Dendritic cell treated with granulocyte-macrophage colony-stimulating factor and Interleukin-4, amounts not matched to agents 40 ng/mL and 50 ng/mL, for 4 days (primary cell): ENCODE data around the gene MTX3.

Experiments used
- H3K27ac Mint-ChIP-seq: one replicate; pipeline ENCODE4 v1.8.0; 2022; ENCODE audit warnings: mild to moderate bottlenecking, mixed read lengths
- H3K27me3 Mint-ChIP-seq: one replicate; pipeline ENCODE4 v1.8.0; 2022; ENCODE audit warnings: mild to moderate bottlenecking, mixed read lengths
- H3K36me3 Mint-ChIP-seq: one replicate; pipeline ENCODE4 v1.8.0; 2022; ENCODE audit warnings: low read depth, mixed read lengths
- H3K4me1 Mint-ChIP-seq: one replicate; pipeline ENCODE4 v1.8.0; 2022; ENCODE audit warnings: low read depth, mixed read lengths
- H3K4me3 Mint-ChIP-seq: one replicate; pipeline ENCODE4 v1.8.0; 2022; ENCODE audit warnings: mild to moderate bottlenecking, moderate library complexity, mixed read lengths
- H3K9me3 Mint-ChIP-seq: one replicate; pipeline ENCODE4 v1.8.0; 2022; ENCODE audit warnings: mixed read lengths
- intact Hi-C: fragments of 100-400 bp; cut with micrococcal nuclease; formaldehyde crosslinking; loops from one replicate; pipeline ENCODE4 v1.15.0; 2022

Gene MTX3

DNA sequence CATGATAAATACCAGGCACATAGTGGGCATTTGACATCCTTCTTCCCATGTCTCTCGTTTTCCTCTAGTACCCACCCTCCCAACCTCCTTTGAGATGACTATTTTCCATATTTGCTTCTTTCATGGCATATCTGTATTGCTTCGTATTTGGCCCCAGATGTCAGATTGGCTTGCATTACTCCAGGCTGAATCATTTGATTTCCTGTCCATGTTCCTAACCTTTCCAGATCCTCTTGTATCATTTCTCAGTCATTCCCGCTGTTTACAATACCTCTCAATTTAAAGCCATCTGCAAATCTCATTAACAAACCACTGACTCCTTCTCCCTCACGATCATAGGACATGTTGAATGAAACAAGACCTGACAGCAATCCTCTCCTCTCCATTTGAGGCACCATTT, 19.9 kb downstream of the MTX3 start:
- H3K9me3 Mint-ChIP-seq = no peaks in the 10 kb centered on the region
- no peak overlapping the region for H3K27ac Mint-ChIP-seq
- peaks cover 6% of the 10 kb centered on the region for H3K36me3 Mint-ChIP-seq
- peaks cover 20% of the 10 kb centered on the region for H3K27me3 Mint-ChIP-seq
- no peak overlapping the region for H3K4me3 Mint-ChIP-seq
- H3K4me1 Mint-ChIP-seq = no peaks in the 10 kb centered on the region
- intact Hi-C loops = no loop called here

DNA sequence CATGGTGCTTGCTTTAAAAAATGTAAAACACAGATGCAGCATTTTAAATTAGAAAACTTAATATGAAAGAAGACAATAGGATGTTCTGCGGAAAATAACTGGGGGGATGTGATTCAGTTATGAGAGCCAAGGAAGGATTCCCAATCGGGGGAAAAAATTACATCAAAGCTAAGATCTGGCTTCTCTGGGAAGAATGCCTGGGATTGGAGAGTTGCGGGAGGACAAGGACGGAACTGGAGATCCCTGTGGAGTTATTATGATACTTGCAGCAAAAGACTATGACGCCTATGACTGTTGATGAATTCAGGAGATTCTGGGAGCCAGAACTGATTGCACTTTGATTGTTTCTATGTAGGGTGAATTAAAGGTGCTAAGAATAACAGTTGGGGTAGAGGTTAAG, 24.6 kb downstream of the MTX3 start:
- Mint-ChIP-seq H3K27ac (no peak overlapping the region), H3K36me3 (no peaks in the 10 kb centered on the region), H3K9me3 (no peaks in the 10 kb centered on the region), H3K4me3 (no peak overlapping the region), H3K27me3 (peaks cover 24% of the 10 kb centered on the region), H3K4me1 (peaks cover 15% of the 10 kb centered on the region)
- intact Hi-C loops = no loop called here

DNA sequence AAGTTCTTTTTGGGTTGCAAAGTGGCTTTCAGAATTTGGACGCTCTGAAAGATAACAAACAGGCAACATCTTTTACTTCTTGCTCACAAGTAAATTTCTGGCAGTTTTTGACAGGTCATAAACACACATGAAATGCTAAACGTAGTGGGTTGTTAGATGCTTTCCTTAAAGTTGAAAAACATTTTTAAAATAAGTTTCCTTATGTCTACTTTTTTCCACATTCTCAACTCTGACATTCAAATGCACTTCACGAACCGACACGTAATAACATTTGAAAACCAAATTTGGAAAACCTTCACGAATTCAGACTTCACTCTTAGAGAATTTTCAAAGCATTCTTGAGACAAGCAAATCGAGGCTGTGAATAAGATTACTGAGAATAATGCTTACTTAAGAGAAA, 26.9 kb downstream of the MTX3 start:
- intact Hi-C loops = no loop called here
- Mint-ChIP-seq H3K36me3 (no peaks in the 10 kb centered on the region), H3K4me1 (peaks cover 17% of the 10 kb centered on the region), H3K9me3 (no peaks in the 10 kb centered on the region), H3K27me3 (peaks cover 17% of the 10 kb centered on the region), H3K4me3 (no peak overlapping the region), H3K27ac (no peak overlapping the region)

DNA sequence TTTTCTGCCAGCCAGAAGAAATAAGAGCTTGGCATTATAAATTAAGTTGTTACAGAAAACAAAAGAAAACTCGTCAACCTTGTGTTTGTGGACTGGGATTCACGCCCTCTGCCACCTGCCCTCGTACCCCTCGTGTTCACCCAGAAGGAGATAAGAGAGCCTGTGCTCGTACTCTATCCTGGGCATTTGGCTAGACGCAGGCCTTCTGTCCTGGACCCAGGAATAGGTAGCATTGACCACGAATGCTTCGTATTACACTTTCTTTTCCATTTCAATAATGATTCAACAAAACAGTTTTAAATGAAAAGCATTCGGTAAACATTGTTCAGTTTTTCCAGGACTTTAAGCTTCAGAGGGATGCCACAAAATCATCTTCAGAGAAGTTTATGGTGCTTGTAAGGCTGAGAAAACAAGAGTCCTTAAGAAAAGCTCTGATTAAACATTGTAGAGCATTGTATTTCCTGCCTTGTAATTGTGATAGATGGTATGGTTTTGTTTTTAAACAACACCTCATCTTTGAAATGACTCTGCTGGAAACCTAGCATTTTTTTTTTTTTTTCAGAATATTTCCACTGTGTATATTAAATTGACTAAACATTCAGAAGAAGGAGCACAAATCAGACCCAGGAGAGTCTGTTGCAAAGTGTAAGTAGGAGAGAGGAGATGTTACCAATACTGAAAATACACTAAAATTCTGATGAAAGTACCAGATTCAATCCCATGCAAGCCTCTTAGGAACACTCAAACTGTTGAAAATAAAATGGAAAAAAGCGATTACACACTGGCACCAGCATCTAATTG, 27.6 kb downstream of the MTX3 start:
- no peak overlapping the region for H3K27ac Mint-ChIP-seq
- H3K27me3 Mint-ChIP-seq = peaks cover 17% of the 10 kb centered on the region
- peaks cover 17% of the 10 kb centered on the region for H3K4me1 Mint-ChIP-seq
- intact Hi-C loops = no loop called here
- H3K4me3 Mint-ChIP-seq = no peak overlapping the region
- no peaks in the 10 kb centered on the region for H3K9me3 Mint-ChIP-seq
- no peaks in the 10 kb centered on the region for H3K36me3 Mint-ChIP-seq

DNA sequence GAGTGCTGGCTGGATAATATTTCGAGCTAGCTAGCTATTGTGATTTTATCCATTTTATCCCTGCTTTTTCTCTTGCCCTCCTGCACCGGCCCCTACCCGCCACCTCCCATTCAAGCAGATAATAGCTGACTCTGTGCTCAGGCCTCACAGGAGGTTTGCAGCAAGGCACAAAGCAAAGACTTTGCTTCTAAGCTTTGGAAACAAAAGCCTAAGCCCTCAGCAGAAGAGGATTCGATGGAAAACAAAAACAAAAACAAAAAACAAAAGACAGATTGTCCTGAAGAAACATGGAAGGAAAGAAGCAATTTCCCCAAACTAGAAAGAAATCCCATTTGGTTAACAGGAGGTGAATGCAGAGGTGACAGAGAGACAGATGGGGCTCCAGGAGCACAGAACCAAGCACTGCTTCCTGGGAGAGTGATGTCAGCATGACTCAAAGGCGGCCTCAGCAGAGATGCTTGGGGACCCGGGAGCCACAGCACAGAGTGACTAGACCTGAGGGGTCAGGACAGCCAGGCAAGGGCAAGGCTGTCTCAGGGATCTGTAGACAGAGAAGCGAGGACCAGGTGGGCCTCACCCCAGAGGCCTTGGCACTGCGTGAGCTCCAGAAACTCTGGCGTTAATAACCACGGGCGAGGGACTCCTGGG, 28.4 kb downstream of the MTX3 start:
- H3K9me3 Mint-ChIP-seq = no peaks in the 10 kb centered on the region
- intact Hi-C loops = no loop called here
- peaks cover 14% of the 10 kb centered on the region for H3K27me3 Mint-ChIP-seq
- peak overlapping the region; percentile 73 for H3K27ac Mint-ChIP-seq
- H3K4me3 Mint-ChIP-seq = no peak overlapping the region
- peaks cover 17% of the 10 kb centered on the region for H3K4me1 Mint-ChIP-seq
- no peaks in the 10 kb centered on the region for H3K36me3 Mint-ChIP-seq

DNA sequence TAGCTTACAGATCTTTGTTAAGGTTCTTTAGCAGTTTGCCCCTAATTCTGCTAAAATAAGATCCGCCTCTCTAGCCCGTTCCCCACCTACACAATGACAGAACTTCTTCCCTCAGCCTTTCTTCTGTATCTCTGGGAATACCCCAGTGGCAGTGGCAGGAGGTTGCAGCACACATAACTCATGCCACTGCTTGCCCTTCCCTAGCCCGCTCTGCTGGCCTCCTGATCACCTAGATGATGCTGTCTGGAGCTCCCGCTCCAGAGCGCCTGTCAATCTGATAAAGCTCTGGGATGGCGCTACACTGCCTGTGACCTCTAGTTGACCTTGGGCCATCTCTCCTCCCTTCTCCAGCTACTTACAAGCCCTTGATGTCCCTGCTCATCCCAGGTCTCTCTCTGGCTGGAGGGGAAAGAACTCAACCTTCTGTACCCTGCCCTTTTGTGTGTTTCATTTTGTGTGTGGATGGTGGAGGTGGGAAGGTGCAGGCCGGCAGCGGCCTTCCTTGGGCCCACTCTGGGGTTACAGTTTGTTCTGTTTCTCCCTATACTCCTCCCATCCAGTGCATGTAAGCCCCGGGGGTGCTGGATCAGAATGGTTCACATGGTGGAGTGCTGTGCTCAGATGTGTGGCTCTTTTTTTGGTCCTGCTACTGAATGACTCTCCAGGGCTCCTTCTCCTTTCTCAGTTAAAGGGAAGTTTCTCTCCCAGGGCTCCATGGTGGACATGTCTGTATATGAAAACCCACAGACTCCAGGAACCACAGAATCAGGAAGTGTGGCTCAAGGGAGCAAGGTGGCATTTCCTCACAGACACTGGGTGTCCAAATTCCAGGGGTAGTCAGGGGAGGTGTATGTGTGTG, 29.1 kb downstream of the MTX3 start:
- Mint-ChIP-seq H3K27ac (peak overlapping the region; percentile 73), H3K36me3 (no peaks in the 10 kb centered on the region), H3K9me3 (no peaks in the 10 kb centered on the region), H3K4me1 (peaks cover 22% of the 10 kb centered on the region), H3K27me3 (peaks cover 11% of the 10 kb centered on the region), H3K4me3 (no peak overlapping the region)
- intact Hi-C loops = no loop called here

DNA sequence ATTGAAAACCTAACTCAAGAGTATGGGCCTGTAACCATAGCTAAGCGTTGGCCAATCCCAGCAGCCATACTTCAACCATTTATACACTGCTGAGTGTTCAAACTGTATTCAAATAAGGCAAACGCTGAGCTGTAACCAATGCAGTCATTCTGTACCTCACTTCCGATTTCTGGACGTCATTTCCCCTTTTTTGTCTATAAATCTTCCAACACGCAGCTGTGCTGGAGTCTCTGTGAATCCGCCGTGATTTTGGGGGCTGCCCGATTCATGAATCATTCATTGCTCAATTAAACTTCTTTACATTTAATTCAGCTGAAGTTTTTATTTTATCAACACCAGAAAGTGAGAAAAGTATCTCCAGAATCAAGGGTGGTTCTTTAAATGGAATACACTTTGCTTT, 31.7 kb downstream of the MTX3 start:
- H3K27me3 Mint-ChIP-seq = peaks cover 7% of the 10 kb centered on the region
- no peak overlapping the region for H3K27ac Mint-ChIP-seq
- H3K4me1 Mint-ChIP-seq = peaks cover 22% of the 10 kb centered on the region
- intact Hi-C loops = no loop called here
- no peak overlapping the region for H3K4me3 Mint-ChIP-seq
- no peaks in the 10 kb centered on the region for H3K9me3 Mint-ChIP-seq
- H3K36me3 Mint-ChIP-seq = no peaks in the 10 kb centered on the region

DNA sequence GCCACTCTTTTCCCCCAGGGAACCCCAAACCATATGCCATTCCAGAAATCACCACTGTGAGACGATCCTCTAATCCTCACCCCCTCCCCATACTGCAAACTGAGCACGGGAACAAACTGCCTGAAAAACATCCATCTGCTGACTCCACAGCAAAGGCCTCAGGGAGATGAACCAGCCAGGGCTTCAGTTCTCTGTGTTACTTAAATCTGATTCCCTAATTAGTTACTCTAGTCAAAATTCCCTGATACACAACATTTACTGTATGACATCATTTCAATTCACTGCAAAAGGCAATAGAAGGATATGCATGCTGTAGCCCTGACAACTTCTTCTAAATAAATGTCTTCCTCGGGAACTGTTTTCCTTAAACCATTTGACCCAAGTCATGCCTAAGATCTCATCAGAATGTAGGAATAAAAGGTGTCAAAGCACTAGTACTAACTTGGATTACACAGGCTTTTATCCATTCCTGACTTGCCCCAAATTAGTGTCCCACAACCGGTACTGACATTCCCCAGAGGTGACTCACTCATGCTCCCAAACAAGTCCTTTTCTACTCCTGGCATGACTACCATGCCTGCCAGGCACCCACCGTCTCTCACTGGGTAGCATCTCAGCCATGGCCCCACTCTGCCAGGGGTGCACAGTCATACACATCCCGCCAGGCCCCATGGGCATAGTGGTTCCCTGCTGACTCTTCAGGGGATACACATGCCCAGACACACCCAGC, 35.0 kb downstream of the MTX3 start:
- H3K9me3 Mint-ChIP-seq = no peaks in the 10 kb centered on the region
- H3K27ac Mint-ChIP-seq = no peak overlapping the region
- no peak overlapping the region for H3K4me3 Mint-ChIP-seq
- intact Hi-C loops = no loop called here
- H3K4me1 Mint-ChIP-seq = peaks cover 5% of the 10 kb centered on the region
- no peaks in the 10 kb centered on the region for H3K36me3 Mint-ChIP-seq
- H3K27me3 Mint-ChIP-seq = peaks cover 9% of the 10 kb centered on the region

DNA sequence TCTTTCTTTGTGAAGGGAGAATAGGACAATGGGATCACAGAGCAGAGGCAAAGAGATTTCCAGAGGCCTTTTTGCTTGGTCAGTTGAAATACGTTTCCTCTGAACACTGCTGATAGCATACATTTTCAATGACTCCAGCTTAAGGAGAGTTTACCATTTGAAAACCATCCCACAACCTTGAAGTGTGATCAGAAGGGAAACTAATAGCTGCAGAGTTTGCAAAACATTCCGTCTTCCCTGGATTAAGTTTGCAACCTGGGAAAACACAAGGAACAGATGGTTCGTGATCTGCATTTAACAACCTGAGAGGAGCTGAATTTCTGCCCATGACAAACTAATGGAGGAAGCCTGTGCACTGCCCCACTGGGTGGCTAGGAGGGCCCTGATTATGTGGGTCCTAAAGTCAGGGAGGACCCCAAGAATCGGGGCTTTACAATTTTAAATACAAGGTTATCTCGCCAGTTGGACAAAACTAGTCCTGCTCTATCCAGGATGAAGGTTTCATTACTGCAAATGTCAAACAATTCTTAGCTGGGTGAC, 35.6 kb downstream of the MTX3 start:
- Mint-ChIP-seq H3K9me3 (no peaks in the 10 kb centered on the region), H3K27me3 (peaks cover 9% of the 10 kb centered on the region), H3K36me3 (no peaks in the 10 kb centered on the region), H3K4me3 (no peak overlapping the region), H3K4me1 (peaks cover 5% of the 10 kb centered on the region), H3K27ac (no peak overlapping the region)
- intact Hi-C loops = no loop called here

DNA sequence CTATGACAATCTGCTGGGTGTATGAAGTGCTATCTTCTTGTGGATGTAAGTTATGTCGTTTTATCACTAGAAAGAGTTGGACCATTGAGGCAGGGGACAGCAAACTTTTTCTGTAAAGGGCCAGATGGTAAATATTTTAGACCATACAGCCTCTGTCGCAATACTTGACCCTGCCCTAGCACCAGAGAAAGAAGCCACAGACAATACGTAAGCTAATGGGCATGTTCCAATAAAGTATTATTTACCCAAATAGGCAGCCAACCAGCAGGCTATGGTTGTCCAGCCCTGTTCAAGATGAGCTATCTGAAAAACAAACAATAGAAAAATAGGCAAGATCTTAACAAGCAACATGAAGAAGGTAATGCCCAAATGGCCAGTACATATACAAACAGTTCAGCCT, 36.4 kb downstream of the MTX3 start:
- peaks cover 5% of the 10 kb centered on the region for H3K4me1 Mint-ChIP-seq
- no peak overlapping the region for H3K27ac Mint-ChIP-seq
- no peak overlapping the region for H3K4me3 Mint-ChIP-seq
- intact Hi-C loops = no loop called here
- H3K36me3 Mint-ChIP-seq = no peaks in the 10 kb centered on the region
- no peaks in the 10 kb centered on the region for H3K9me3 Mint-ChIP-seq
- peaks cover 9% of the 10 kb centered on the region for H3K27me3 Mint-ChIP-seq

DNA sequence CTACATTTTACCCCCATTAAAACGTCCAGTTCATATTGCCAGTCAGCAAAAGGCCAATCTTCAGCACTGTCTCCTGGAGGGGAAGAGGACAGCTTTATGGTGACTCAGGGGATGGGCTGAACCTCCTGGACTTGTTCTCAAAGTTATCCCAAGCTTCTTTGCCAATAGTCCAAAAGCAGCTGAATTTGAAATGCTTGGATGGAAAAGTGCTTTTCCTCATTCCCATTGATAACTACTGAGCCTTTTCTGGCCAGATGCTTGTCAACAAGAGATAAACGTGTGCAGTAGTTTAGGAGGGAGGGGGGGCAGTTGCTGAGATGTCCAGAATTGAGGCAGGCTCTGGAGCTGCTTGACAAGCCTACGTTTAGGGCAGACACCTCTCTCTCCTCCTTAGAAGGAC, 43.5 kb downstream of the MTX3 start:
- H3K4me3 Mint-ChIP-seq = no peak overlapping the region

DNA sequence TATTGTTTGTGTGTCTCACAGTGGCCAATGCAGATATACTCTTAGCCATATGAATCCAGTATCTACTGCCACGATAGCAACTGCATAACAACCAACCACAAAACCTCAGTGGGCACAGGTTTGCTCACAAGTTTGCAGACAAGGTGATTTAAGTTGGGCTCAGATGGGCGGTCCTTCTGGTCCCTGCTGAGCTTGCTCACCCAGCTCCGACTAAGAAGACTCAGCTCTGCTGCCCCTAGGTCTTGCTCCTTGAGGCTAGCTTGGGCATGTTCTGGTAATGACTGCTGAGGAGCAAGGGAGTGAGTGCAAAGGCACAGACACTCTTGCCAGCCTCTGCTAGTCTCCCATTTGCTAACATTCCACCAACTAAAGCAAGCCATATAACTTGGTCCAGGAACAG, 52.6 kb downstream of the MTX3 start:
- Mint-ChIP-seq H3K36me3 (no peaks in the 10 kb centered on the region), H3K4me1 (no peaks in the 10 kb centered on the region), H3K27me3 (no peaks in the 10 kb centered on the region), H3K27ac (no peak overlapping the region), H3K9me3 (no peaks in the 10 kb centered on the region), H3K4me3 (no peak overlapping the region)
- intact Hi-C loops = no loop called here

More for the DNA sequence above, 43.5 kb downstream of the MTX3 start:
- Mint-ChIP-seq H3K27ac (no peak overlapping the region), H3K9me3 (no peaks in the 10 kb centered on the region), H3K4me1 (no peaks in the 10 kb centered on the region), H3K27me3 (peaks cover 5% of the 10 kb centered on the region), H3K36me3 (no peaks in the 10 kb centered on the region)
- intact Hi-C loops = no loop called here

DNA sequence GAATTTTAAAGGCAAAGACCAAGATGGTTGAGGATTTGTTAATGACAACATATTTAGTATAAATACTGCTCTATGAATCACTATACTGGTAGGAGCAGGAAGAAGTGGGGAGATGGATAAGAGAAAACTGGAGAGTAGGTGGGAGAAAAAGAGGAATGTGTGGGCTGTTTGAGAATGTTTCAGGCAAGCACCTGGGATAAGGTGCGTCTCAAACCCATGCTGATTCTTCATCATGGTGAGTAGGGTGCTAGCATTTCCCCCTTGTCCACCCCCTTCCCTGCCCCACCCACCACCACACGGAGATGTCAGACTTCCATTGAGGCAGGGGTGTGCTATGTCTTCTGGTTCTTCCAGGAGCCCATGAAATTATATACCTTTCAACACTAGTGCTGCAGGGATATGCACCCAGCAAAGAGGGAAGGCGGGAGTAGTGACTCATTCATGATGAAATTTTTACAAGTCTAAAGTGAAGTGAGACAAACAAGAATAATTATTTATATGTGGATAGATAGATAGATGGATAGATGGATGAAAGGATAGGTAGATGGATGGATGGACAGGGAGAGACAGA, 54.3 kb downstream of the MTX3 start:
- Mint-ChIP-seq H3K27ac (no peak overlapping the region), H3K4me1 (no peaks in the 10 kb centered on the region), H3K9me3 (no peaks in the 10 kb centered on the region), H3K4me3 (no peak overlapping the region), H3K27me3 (no peaks in the 10 kb centered on the region), H3K36me3 (no peaks in the 10 kb centered on the region)
- intact Hi-C loops = no loop called here
